GM19025 (cell line): Measurements from ENCODE around the gene SHFL.

Experiments used
- ATAC-seq: cut with Tn5 transposase; IDR thresholded peaks from one replicate; pipeline ENCODE4 v1.9.1; 2021; ENCODE audit warnings: mild to moderate bottlenecking, low read depth, moderate library complexity; ENCODE audit not compliant: unreplicated experiment

SHFL gene

DNA sequence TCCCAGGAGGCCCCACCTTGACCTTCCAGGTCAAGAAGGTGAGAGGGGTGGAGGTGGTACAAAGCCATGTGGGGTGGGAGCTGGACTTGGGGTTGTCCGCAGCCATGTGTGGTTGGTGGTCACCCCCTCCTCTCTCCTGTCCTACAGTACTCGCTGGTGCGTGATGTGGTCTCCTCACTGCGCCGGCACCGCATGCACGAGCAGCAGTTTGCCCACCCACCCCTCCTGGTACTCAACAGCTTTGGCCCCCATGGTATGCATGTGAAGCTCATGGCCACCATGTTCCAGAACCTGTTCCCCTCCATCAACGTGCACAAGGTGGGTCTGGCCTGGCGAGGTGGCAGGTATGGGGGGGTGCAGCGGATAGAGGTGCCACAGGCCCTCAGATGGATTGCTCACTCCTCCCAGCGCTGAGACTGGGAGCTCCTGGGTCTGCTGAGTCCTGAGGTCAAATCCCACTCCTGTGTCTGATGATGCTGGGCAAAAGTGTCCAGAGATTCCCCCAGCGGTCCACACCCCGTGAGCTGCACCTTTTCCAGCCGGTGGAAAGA is 21.8 kb downstream of the SHFL start:
- no peak for ATAC-seq

GRCh38 chr19:10109528-10109927 is 23.4 kb downstream of the SHFL start:
- ATAC-seq, result no peak

- ATAC-seq, result no peak
These were observed 24.2 kb downstream of the SHFL start for GRCh38 chr19:10110076-10110971.

DNA sequence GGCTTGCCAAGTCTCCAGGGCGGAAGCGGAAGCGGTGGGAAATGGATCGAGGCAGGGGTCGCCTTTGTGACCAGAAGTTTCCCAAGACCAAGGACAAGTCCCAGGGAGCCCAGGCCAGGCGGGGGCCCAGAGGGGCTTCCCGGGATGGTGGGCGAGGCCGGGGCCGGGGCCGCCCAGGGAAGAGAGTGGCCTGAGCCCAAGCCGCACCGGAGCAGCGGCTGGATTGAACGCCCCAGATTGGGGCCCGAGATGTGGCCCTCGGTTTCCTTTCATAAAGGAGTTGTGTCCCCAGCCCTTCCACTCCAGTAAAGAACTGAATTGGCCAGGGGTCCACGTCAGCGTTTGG is 24.8 kb downstream of the SHFL start:
- no peak for ATAC-seq

DNA sequence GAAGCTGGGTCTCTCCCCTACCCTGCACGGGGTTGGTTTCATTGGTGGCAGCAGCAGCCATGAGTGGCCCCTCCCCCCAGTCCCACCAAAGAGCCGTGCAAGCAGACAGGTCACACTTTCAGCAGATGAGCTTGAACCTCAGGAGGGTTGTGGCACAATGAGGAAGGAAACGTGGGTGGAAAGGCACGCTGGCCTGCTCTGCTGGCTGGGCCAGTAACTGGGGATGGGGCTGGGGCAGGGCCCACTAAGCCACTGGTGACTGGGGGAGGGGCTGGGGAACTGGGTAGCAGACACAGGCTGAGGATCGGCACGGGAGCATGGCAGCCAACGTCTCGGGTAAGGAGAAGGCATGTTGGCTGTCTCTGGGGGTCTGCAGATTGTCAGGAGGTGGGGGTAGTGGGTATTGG is 25.3 kb downstream of the SHFL start, which contains the start of gene P2RY11:
TSS of gene P2RY11 (plus strand) at position 289 of the 407 bp plus-strand sequence. CDS start at position 318, 29 bp downstream.
- ATAC-seq, result no peak

DNA sequence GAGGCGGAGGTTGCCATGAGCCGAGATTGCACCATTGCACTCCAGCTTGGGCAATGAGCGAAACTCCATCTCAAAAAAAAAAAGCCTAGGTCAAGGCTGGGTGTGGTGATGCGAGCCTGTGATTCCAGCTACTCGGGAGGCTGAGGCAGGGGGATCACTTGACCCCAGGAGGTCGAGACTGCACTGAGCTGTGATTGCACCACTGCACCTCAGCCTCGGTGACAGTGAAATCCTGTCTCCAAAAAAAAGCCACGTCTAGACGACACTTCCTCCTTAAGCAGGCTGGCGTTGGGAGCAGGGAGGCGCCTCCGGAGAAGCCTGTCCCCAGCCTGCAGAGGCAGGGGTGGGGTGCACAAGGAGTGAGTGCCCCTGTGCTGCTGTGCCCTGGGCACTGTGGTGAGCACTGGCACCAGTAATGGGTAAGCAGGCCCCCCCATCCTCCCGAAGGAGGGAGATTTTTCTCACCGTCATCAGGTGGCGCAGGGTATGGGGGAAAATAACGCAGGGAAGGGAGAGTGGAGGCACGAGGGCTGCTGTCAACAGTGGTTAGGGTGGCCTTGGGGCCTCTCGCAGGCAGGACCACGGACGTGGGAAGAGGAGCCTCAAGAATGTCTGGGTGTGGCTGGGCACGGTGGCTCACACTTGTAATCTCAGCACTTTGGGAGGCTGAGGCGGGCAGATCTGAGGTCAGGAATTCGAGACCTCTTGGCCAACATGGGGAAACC is 26.1 kb downstream of the SHFL start:
- no peak for ATAC-seq

DNA sequence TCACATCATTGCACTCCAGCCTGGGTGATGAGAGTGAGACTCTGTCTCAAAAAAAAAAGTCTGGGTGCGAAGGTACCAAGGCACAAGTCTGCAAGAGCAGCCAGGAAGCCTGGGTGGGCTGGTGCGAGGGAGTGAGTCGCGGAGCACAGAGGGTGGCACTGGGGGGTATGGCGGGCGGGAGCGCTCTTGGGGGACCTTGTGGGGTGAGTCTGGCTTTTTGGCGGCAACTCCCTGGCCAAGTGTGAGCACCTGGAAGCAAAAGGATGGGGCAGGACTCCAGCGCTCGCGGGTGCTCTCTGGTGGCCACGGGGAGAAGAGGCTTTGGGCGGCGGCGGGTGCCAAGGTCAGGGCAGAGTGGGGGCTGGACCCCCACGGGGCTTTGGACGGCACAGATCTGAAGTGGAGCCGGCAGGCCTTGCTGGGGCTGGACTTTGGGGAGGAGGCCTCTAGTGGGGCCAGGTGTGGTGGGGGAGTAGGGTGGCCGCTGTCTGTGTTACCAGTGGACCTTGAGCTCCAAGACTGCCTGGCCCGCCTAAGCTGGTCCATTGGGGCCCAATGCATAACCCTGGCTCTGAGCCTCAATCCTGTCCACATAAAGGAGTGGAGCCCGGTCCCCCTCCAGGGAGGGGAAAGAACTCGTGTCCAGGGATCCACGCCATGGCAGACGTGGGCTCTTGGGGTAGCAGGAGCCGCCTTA is 26.9 kb downstream of the SHFL start:
- ATAC-seq, result no peak

GRCh38 chr19:10113592-10113963 is 27.5 kb downstream of the SHFL start:
- ATAC-seq, result no peak

DNA sequence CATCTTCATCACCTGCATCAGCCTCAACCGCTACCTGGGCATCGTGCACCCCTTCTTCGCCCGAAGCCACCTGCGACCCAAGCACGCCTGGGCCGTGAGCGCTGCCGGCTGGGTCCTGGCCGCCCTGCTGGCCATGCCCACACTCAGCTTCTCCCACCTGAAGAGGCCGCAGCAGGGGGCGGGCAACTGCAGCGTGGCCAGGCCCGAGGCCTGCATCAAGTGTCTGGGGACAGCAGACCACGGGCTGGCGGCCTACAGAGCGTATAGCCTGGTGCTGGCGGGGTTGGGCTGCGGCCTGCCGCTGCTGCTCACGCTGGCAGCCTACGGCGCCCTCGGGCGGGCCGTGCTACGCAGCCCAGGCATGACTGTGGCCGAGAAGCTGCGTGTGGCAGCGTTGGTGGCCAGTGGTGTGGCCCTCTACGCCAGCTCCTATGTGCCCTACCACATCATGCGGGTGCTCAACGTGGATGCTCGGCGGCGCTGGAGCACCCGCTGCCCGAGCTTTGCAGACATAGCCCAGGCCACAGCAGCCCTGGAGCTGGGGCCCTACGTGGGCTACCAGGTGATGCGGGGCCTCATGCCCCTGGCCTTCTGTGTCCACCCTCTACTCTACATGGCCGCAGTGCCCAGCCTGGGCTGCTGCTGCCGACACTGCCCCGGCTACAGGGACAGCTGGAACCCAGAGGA is 28.0 kb downstream of the SHFL start:
- no peak for ATAC-seq

DNA sequence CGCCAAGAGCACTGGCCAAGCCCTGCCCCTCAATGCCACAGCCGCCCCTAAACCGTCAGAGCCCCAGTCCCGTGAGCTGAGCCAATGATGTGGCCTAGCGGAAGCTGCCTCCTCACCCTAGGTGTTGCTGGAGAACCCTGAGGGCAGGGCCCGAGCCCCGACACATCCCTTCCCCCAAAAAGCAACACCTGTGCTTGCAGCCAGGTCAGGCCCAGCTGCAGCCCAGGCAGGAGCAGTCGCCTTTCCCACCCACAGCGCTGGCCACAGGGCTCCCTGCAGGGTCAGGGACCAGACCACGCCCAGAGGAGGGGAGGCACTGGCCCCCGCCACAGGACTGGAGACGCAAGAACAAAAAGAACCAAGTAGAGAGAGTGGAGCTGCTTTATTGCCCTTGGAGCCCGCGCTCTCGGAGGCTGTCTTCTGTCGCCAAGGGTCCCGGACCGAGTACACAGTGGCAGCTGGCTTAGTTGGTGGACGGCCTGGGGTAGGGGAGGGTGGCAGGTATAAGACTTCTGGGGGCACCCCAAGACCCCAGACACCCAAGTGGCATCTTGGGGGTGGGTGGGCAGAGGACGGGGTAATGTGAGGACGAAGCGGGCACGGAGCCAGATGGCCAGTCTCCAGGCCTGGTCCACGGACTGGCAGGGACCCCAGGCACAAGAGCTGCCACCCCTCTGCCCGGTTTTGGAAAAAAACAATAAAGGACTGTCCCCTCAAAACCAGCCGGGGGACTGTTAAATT is 28.7 kb downstream of the SHFL start:
- no peak for ATAC-seq

- no peak for ATAC-seq
These were observed 29.4 kb downstream of the SHFL start for GRCh38 chr19:10115392-10116084.

GRCh38 chr19:10116085-10116865 is 30.2 kb downstream of the SHFL start:
- no peak for ATAC-seq

GRCh38 chr19:10116866-10117616 is 30.9 kb downstream of the SHFL start:
- no peak for ATAC-seq

DNA sequence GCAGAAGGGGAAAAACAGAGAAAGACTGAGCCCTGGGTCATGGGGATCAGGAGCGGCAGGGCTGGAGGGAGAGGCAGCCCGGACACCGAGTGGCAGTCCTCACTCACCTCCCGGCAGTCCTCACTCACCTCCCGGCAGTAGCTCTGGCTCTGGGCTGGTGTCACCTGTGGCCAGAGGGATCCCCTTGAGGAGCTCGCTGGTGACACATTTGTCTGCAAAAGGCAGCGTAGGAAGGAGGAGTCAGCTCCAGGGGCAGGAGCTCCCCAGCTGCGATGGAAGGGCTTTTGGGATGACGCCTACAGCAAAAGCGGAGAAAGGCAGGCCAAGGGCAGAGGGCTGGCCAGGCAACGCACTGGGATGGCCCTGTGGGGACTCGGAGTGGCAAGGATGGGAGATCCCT is 32.8 kb downstream of the SHFL start:
- no peak for ATAC-seq

DNA sequence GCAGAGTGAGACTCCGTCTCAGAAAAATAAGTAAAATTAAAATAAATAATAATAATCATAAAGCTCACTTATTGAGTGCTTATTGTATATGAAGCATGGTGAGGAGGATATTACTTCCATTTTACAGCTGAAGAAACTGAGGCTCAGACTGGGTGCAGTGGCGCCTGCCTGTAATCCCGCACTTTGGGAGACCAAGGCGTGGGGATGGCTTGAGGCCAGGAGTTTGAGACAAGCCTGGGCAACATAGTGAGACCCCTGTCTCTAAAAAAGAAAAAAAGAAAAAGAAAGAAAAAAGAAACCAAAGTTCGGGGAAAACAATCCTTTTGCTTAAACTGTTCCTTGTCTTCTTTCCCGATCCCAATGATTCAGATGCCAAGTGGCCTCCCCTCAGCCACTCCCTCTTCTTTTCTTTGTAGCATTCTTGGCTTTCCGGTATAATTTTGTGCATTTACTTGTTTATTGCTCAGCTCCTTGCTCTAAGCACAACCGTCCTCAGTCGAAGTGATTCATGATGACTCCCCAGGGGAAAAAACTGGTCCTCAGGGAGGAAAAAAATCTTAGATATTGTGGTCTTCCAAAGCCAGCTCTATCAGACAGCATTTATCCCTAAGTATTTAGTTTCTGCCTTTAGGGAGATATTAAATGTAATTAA is 34.5 kb downstream of the SHFL start:
- ATAC-seq, result no peak

GRCh38 chr19:10122045-10122444 is 35.9 kb downstream of the SHFL start:
- no peak for ATAC-seq

DNA sequence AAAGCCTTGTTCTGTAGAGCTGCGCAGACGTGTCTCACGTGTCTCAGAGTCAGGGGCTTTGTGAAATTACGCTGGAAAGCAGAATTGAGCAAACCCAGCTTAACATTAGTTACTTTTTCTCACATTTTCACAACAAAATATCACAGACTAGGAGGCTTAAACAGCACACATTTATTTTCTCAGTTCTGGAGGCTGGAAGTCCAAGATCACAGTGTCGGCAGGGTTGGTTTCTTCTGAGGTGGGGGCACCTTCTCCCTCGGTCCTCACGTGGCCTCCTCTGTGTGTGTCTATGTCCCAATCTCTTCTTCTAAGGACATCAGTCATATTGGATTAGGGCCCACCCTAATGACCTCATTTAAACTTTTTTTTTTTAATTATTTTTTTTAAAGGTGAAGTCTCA is 38.3 kb downstream of the SHFL start:
- no peak for ATAC-seq
